IPS DF 19.7 (cell line): ENCODE measurements around the gene MTPN.

Source experiments
- DNase-seq: peaks from one replicate; pipeline ENCODE4 v3.0.0-alpha.2; 2013; ENCODE audit warnings: low read depth, low spot score

The MTPN gene

GRCh38 chr7:135957627-135958026 is 19.5 kb downstream of the MTPN start:
- DNase-seq: no peak

- no peak for DNase-seq
These were observed 20.8 kb downstream of the MTPN start for GRCh38 chr7:135956393-135956792.

GRCh38 chr7:135950972-135951371 is 26.2 kb downstream of the MTPN start:
- DNase-seq: no peak

- DNase-seq: no peak
These were observed 26.7 kb downstream of the MTPN start for GRCh38 chr7:135950429-135950828.

- no peak for DNase-seq
These were observed 30.7 kb downstream of the MTPN start for GRCh38 chr7:135946289-135947055.

- no peak for DNase-seq
These were observed 32.4 kb downstream of the MTPN start for GRCh38 chr7:135944753-135945152.

GRCh38 chr7:135943134-135943879 is 33.9 kb downstream of the MTPN start:
- no peak for DNase-seq

- no peak for DNase-seq
These were observed 34.5 kb downstream of the MTPN start for GRCh38 chr7:135942614-135943013.

- DNase-seq: no peak
These were observed 36.8 kb downstream of the MTPN start for GRCh38 chr7:135940077-135941075.

- no peak for DNase-seq
These were observed 37.8 kb downstream of the MTPN start for GRCh38 chr7:135939261-135939812.

- DNase-seq: no peak
These were observed 38.6 kb downstream of the MTPN start for GRCh38 chr7:135938563-135938962.

- no peak for DNase-seq
These were observed 39.1 kb downstream of the MTPN start for GRCh38 chr7:135938086-135938485.

- no peak for DNase-seq
These were observed 40.5 kb downstream of the MTPN start for GRCh38 chr7:135936497-135937217.

- no peak for DNase-seq
These were observed 42.5 kb downstream of the MTPN start for GRCh38 chr7:135934651-135935050.

GRCh38 chr7:135933509-135934188 is 43.5 kb downstream of the MTPN start:
- no peak for DNase-seq

- DNase-seq: no peak
These were observed 45.0 kb downstream of the MTPN start for GRCh38 chr7:135932131-135932530.

GRCh38 chr7:135930565-135931461 is 46.3 kb downstream of the MTPN start:
- no peak for DNase-seq

- no peak for DNase-seq
These were observed 47.4 kb downstream of the MTPN start for GRCh38 chr7:135929722-135930141.

- no peak for DNase-seq
These were observed 47.9 kb downstream of the MTPN start for GRCh38 chr7:135929249-135929648.
